GM12891 (cell line): ENCODE data around the gene PELI2.

Experiments used
- PAX5 ChIP-seq: IDR thresholded peaks from 2 replicates; pipeline ENCODE4 v1.6.1; 2011; ENCODE audit warnings: low read length, moderate library complexity, mild to moderate bottlenecking; ENCODE audit not compliant: insufficient read depth, severe bottlenecking
- POLR2A ChIP-seq: IDR thresholded peaks from 2 replicates; pipeline ENCODE4 v1.6.1; 2011; ENCODE audit warnings: low read depth, low read length, control low read depth
- POLR2AphosphoS5 ChIP-seq: IDR thresholded peaks from 2 replicates; pipeline ENCODE4 v1.6.1; 2011; ENCODE audit warnings: low read depth, low read length, control low read depth
- POU2F2 ChIP-seq: IDR thresholded peaks from 2 replicates; pipeline ENCODE4 v1.6.1; 2011; ENCODE audit warnings: low read depth, mild to moderate bottlenecking, control low read depth, low read length, moderate library complexity
- SPI1 ChIP-seq: IDR thresholded peaks from 2 replicates; pipeline ENCODE4 v1.6.1; 2011; ENCODE audit warnings: low read depth, low read length, control low read depth
- TAF1 ChIP-seq: IDR thresholded peaks from 2 replicates; pipeline ENCODE4 v1.6.1; 2011; ENCODE audit warnings: low read depth, low read length, control low read depth

GRCh38 chr14:56294128-56294527 is 175.9 kb downstream of the PELI2 start:
- no peak for TF ChIP-seq TAF1
- TF ChIP-seq POLR2A = no peak
- TF ChIP-seq POLR2AphosphoS5 = no peak
- no peak for TF ChIP-seq SPI1
- TF ChIP-seq PAX5 = no peak
- no peak for TF ChIP-seq POU2F2
